IMR-90 (cell line): ENCODE measurements around the gene MAML1. TPM values are rescaled to one million over a fixed set of nuclear protein-coding genes. Genes with fewer than 3 reads are reported as not detected.

ENCODE experiments used
- ATAC-seq: fragments of 200-7000 bp; cut with Tn5 transposase; 2 replicates; pipeline ENCODE4 v1.9.1; 2020; ENCODE audit warnings: low read depth, mild to moderate bottlenecking, moderate library complexity
- BruUV-seq: library from RNA; stranded (reverse); fragments of 400-500 nt; replicated peaks from 2 replicates; lab custom pipeline; 2021; lab: Mats Ljungman, UMichigan
- CTCF ChIA-PET: fragments of 300-600 bp; formaldehyde crosslinking; extraction: SDS; loops from one replicate; lab custom pipeline; 2021; ENCODE audit warnings: antibody characterized with exemption; lab: Yijun Ruan, JAX
- POLR2A ChIA-PET: fragments of 300-600 bp; sonication (Branson Sonifier 250); formaldehyde crosslinking; loops from one replicate; lab custom pipeline; 2022; ENCODE audit warnings: antibody characterized with exemption; ENCODE audit not compliant: unreplicated experiment; lab: Charles Lee
- DNase-seq: peaks from one replicate; pipeline ENCODE4 v3.0.0; 2013
- H2AFZ ChIP-seq: replicated peaks from 2 replicates; pipeline ENCODE3; 2013; ENCODE audit warnings: low read length, mild to moderate bottlenecking; ENCODE audit not compliant: poor library complexity
- H2AK5ac ChIP-seq: 2 replicates; pipeline ENCODE4 v1.6.1; 2013; ENCODE audit warnings: low read depth, low read length, inconsistent platforms
- H2AK9ac ChIP-seq: replicated peaks from 2 replicates; pipeline ENCODE3; 2013; ENCODE audit warnings: mild to moderate bottlenecking, low read depth, low read length, moderate library complexity; ENCODE audit not compliant: poor library complexity
- H2BK120ac ChIP-seq: 2 replicates; pipeline ENCODE4 v1.6.1; 2013; ENCODE audit warnings: low read depth, low read length, inconsistent platforms
- H2BK15ac ChIP-seq: 3 replicates; pipeline ENCODE4 v1.6.1; 2013; ENCODE audit warnings: low read depth, low read length, inconsistent platforms
- H2BK20ac ChIP-seq: 2 replicates; pipeline ENCODE4 v1.6.1; 2013; ENCODE audit warnings: low read depth, mild to moderate bottlenecking, inconsistent platforms, low read length, moderate library complexity
- H2BK5ac ChIP-seq: 2 replicates; pipeline ENCODE4 v1.6.1; 2013; ENCODE audit warnings: mild to moderate bottlenecking, low read depth, low read length, inconsistent platforms; ENCODE audit not compliant: poor library complexity, severe bottlenecking
- H3K14ac ChIP-seq: replicated peaks from 2 replicates; pipeline ENCODE4 v1.6.1; 2013; ENCODE audit warnings: low read depth, low read length, inconsistent platforms
- H3K18ac ChIP-seq: 2 replicates; pipeline ENCODE4 v1.6.1; 2013; ENCODE audit warnings: low read depth, low read length, control low read depth
- H3K23ac ChIP-seq: 2 replicates; pipeline ENCODE4 v1.6.1; 2013; ENCODE audit warnings: low read depth, low read length, inconsistent platforms
- H3K27ac ChIP-seq: 2 replicates; pipeline ENCODE4 v1.5.1; 2013; ENCODE audit warnings: mild to moderate bottlenecking, control low read depth, low read length; ENCODE audit not compliant: insufficient read depth
- H3K27me3 ChIP-seq: 2 replicates; pipeline ENCODE4 v1.6.1; 2013; ENCODE audit warnings: low read length; ENCODE audit not compliant: control insufficient read depth, insufficient read depth
- H3K36me3 ChIP-seq: 2 replicates; pipeline ENCODE4 v1.6.1; 2013; ENCODE audit warnings: low read length, mixed read lengths; ENCODE audit not compliant: control insufficient read depth, insufficient read depth
- H3K4ac ChIP-seq: 2 replicates; pipeline ENCODE4 v1.6.1; 2013; ENCODE audit warnings: low read depth, low read length, inconsistent platforms
- H3K4me1 ChIP-seq: 2 replicates; pipeline ENCODE4 v1.6.1; 2013; ENCODE audit warnings: low read length, mixed read lengths; ENCODE audit not compliant: control insufficient read depth, insufficient read depth
- H3K4me2 ChIP-seq: 2 replicates; pipeline ENCODE4 v1.6.1; 2013; ENCODE audit warnings: low read depth, mild to moderate bottlenecking, control low read depth, low read length, moderate library complexity
- H3K4me3 ChIP-seq: 2 replicates; pipeline ENCODE4 v1.5.1; 2013; ENCODE audit warnings: low read depth, mild to moderate bottlenecking, control low read depth, low read length, moderate library complexity; ENCODE audit not compliant: insufficient read depth
- H3K56ac ChIP-seq: 2 replicates; pipeline ENCODE4 v1.6.1; 2013; ENCODE audit warnings: low read length, inconsistent platforms; ENCODE audit not compliant: insufficient read depth; ENCODE audit errors: extremely low read depth
- H3K79me1 ChIP-seq, 2 experiments: 2 replicates each; pipeline ENCODE4 v1.6.1; 2013; ENCODE audit warnings: low read length in 2 of 2, inconsistent platforms in 1 of 2, low read depth in 1 of 2
- H3K9ac ChIP-seq: 2 replicates; pipeline ENCODE4 v1.6.1; 2013; ENCODE audit warnings: low read depth, low read length, control low read depth
- H3K9me1 ChIP-seq: 2 replicates; pipeline ENCODE4 v1.6.1; 2013; ENCODE audit warnings: low read length, inconsistent platforms; ENCODE audit not compliant: insufficient read depth
- H3K9me3 ChIP-seq: 2 replicates; pipeline ENCODE4 v1.6.1; 2013; ENCODE audit warnings: low read length; ENCODE audit not compliant: control insufficient read depth, insufficient read depth
- H4K20me1 ChIP-seq: 2 replicates; pipeline ENCODE4 v1.6.1; 2013; ENCODE audit warnings: low read length, inconsistent platforms; ENCODE audit not compliant: insufficient read depth
- H4K5ac ChIP-seq: 2 replicates; pipeline ENCODE4 v1.6.1; 2013; ENCODE audit warnings: mild to moderate bottlenecking, low read depth, low read length, control low read depth
- H4K8ac ChIP-seq, 2 experiments: 2 replicates each; pipeline ENCODE4 v1.6.1; 2013; ENCODE audit warnings: low read depth in 2 of 2, low read length in 2 of 2, control low read depth in 1 of 2, inconsistent platforms in 1 of 2
- H4K91ac ChIP-seq: 2 replicates; pipeline ENCODE4 v1.6.1; 2013; ENCODE audit warnings: low read depth, low read length, inconsistent platforms; ENCODE audit not compliant: insufficient read depth
- BHLHE40 ChIP-seq: fragments of 150-350 bp; IDR thresholded peaks from 2 replicates; pipeline ENCODE4 v1.6.1; 2016; ENCODE audit warnings: mild to moderate bottlenecking, low read depth, low read length
- CEBPB ChIP-seq: IDR thresholded peaks from 2 replicates; pipeline ENCODE4 v1.6.1; 2012; ENCODE audit warnings: low read depth, low read length, improper control_type of control experiment
- CHD1 ChIP-seq: IDR thresholded peaks from 2 replicates; pipeline ENCODE4 v1.6.1; 2012; ENCODE audit warnings: low read depth, low read length, improper control_type of control experiment
- CTCF ChIP-seq: conservative IDR thresholded peaks from 2 replicates; pipeline ENCODE4 v1.5.1; 2012; ENCODE audit warnings: mild to moderate bottlenecking, low read depth, low read length, improper control_type of control experiment
- FOS ChIP-seq: fragments of 150-350 bp; IDR thresholded peaks from 2 replicates; pipeline ENCODE4 v1.6.1; 2016; ENCODE audit warnings: low read depth, low read length
- MAZ ChIP-seq: IDR thresholded peaks from 2 replicates; pipeline ENCODE4 v1.6.1; 2012; ENCODE audit warnings: low read depth, mild to moderate bottlenecking, low read length, improper control_type of control experiment, moderate library complexity, borderline replicate concordance
- MXI1 ChIP-seq: IDR thresholded peaks from 2 replicates; pipeline ENCODE4 v1.6.1; 2012; ENCODE audit warnings: low read depth, mild to moderate bottlenecking, low read length, moderate library complexity, borderline replicate concordance
- POLR2A ChIP-seq: IDR thresholded peaks from 2 replicates; pipeline ENCODE4 v1.6.1; 2012; ENCODE audit warnings: mild to moderate bottlenecking, low read depth, low read length
- RAD21 ChIP-seq: IDR thresholded peaks from 2 replicates; pipeline ENCODE4 v1.6.1; 2012; ENCODE audit warnings: low read length, improper control_type of control experiment
- RFX5 ChIP-seq: IDR thresholded peaks from 2 replicates; pipeline ENCODE4 v1.8.0; 2012; ENCODE audit warnings: low read depth, mild to moderate bottlenecking, low read length, moderate library complexity
- USF2 ChIP-seq: fragments of 150-350 bp; IDR thresholded peaks from 2 replicates; pipeline ENCODE4 v1.6.1; 2017; ENCODE audit warnings: mild to moderate bottlenecking, antibody characterized with exemption, low read length, low read depth
- WGBS, 2 experiments: methylation state at CpG; one replicate each; pipeline versions ENCODE4 v1.1.5 to v1.1.7; 2013; ENCODE audit warnings: missing lambda C conversion rate in 2 of 2; ENCODE audit not compliant: insufficient read length in 1 of 2; ENCODE audit errors: extremely low coverage in 2 of 2; 5-methylcytosine and 5-hydroxymethylcytosine counted together
- dilution Hi-C: fragments of 300-500 bp; cut with HindIII; formaldehyde crosslinking; loops from one replicate; pipeline ENCODE4 v1.14.3; 2018; ENCODE audit warnings: low sequenced_read_pairs; ENCODE audit not compliant: unreplicated experiment
- in situ Hi-C: fragments of 300-500 bp; cut with MboI; formaldehyde crosslinking; loops from 3 replicates; pipeline ENCODE4 v1.14.3; 2019; ENCODE audit warnings: low sequenced_read_pairs, inconsistent platforms, mixed read lengths
- intact Hi-C: fragments of 100-400 bp; cut with micrococcal nuclease; formaldehyde crosslinking; loops from 2 replicates; pipeline ENCODE4 v1.10.0; 2022
- polyA plus RNA-seq, 3 experiments: library from polyadenylated mRNA; depleted of rRNA; stranded (reverse); fragments of >200 nt; gene quantifications; 2 replicates each; pipeline ENCODE4 v1.2.3, GENCODE V29; 2012; ENCODE audit warnings: low replicate concordance in 1 of 3
- total RNA-seq: library from RNA; depleted of rRNA; stranded (reverse); fragments of >200 nt; gene quantifications from 2 replicates; pipeline ENCODE4 v1.2.3, GENCODE V29; 2012

MAML1 gene
- total and polyA plus RNA-seq, 2 of the 4 experiments (the other 2 are of a cell fraction), result 4.7 to 10.2 TPM

GRCh38 chr5:179820127-179820482 is 87.5 kb downstream of the MAML1 start (continued):
- no peak for TF ChIP-seq FOS

- intact Hi-C loops, result loop anchor here (5.0 kb wide), 1 partner anchor 198 kb away; the partner anchor contains the start of gene HNRNPH1
- Histone ChIP-seq H3K9ac (peak within 1 kb of the TSS; percentile 79), H2BK120ac (peak within 1 kb of the TSS; percentile 98), H3K4me2 (peak within 1 kb of the TSS; percentile 89), H4K20me1 (peaks cover 50% of the 10 kb centered on the region), H3K36me3 (peaks cover 35% of the 10 kb centered on the region), H2AFZ (peak within 1 kb of the TSS; percentile 89), H3K14ac (peak within 1 kb of the TSS; percentile 94), H3K27ac (peak within 1 kb of the TSS; percentile 99), H3K4me1 (peaks cover 39% of the 10 kb centered on the region), H3K4me3 (peak within 1 kb of the TSS; percentile 87), H3K79me1 (peaks cover 17 to 60% of the 10 kb centered on the region in 2 experiments), H4K8ac (peak within 1 kb of the TSS; percentile 82 to 89), H3K9me1 (peaks cover 35% of the 10 kb centered on the region), H4K5ac (peak within 1 kb of the TSS; percentile 84), H3K18ac (peak within 1 kb of the TSS; percentile 86), H4K91ac (peak within 1 kb of the TSS; percentile 93), H2BK20ac (peak within 1 kb of the TSS; percentile 94), H2AK5ac (peak within 1 kb of the TSS; percentile 98), H2BK5ac (peak within 1 kb of the TSS; percentile 94), H3K23ac (peak within 1 kb of the TSS; percentile 92), H2BK15ac (peak within 1 kb of the TSS; percentile 27; the same call in 2 of the 3 replicates), H3K27me3 (no peaks in the 10 kb centered on the region), H3K9me3 (no peaks in the 10 kb centered on the region), H3K4ac (peak within 1 kb of the TSS; percentile 98), H3K56ac (peak within 1 kb of the TSS; percentile 80), H2AK9ac (peak within 1 kb of the TSS; percentile 99)
- dilution Hi-C loops, result no loop called here
- DNase-seq (peak; percentile 74), ATAC-seq (peak; percentile 72)
- BruUV-seq, result no TSS peak
- in situ Hi-C loops, result no loop called here
- POLR2A ChIA-PET, result interaction anchor here (0.6 to 1.0 kb wide), 2 partner anchors 65 to 79 kb away, joined by 4 read pairs; no protein-coding TSS in a partner anchor
- WGBS, 2 experiments, result 1% methylated on average over 14 of the region's 81 CpGs; no CpG with 5 or more reads in 1 of the 2 experiments
- CTCF ChIA-PET, result no interaction called here
- no peak for TF ChIP-seq CEBPB
- TF ChIP-seq RFX5, result no peak
- TF ChIP-seq CHD1, result peak; percentile 20; the same call in 1 of the 2 replicates
- TF ChIP-seq USF2, result no peak
- no peak for TF ChIP-seq CTCF
- TF ChIP-seq MXI1, result no peak
- TF ChIP-seq MAZ, result peak; percentile 82
- TF ChIP-seq RAD21, result no peak
- no peak for TF ChIP-seq FOS
- peak; percentile 99 for TF ChIP-seq POLR2A
- no peak for TF ChIP-seq BHLHE40
These were observed 88.1 kb downstream of the MAML1 start, which contains the start of gene SQSTM1 for GRCh38 chr5:179820483-179821297. TSS of gene SQSTM1 (plus strand) at chr5:179820905. CDS start at chr5:179820937, 32 bp downstream.
